HepG2 (cell line): ENCODE results near the gene DNAAF1. TPM values are rescaled to one million over a fixed set of nuclear protein-coding genes. Genes with fewer than 3 reads are reported as not detected.

Source experiments
- ATAC-seq: fragments of 200-7000 bp; cut with Tn5 transposase; 3 replicates; pipeline ENCODE4 v1.9.1; 2020; ENCODE audit warnings: mild to moderate bottlenecking, moderate library complexity
- BruUV-seq: library from RNA; stranded (reverse); fragments of 400-500 nt; replicated peaks from 2 replicates; lab custom pipeline; 2021; lab: Mats Ljungman, UMichigan
- CTCF ChIA-PET: fragments of 300-600 bp; formaldehyde crosslinking; extraction: SDS; loops from one replicate; lab custom pipeline; 2021; ENCODE audit warnings: low total read pairs, inconsistent platforms, low intra/inter-chr PET ratio; lab: Yijun Ruan, JAX
- POLR2A ChIA-PET: fragments of 350-600 bp; sonication (Branson Sonifier 250); formaldehyde crosslinking; loops from one replicate; lab custom pipeline; 2020; ENCODE audit warnings: antibody characterized with exemption, inconsistent platforms; lab: Yijun Ruan, JAX
- DNase-seq: peaks from one replicate; pipeline ENCODE4 v3.0.0-alpha.2; 2015; ENCODE audit warnings: low spot score
- FAIRE-seq: peaks from 3 replicates; lab custom pipeline; 2011; peaks lifted over from hg19 to GRCh38; lab: Jason Lieb, UNC
- H2AFZ ChIP-seq: one replicate; pipeline ENCODE4 v1.6.1; 2011; ENCODE audit warnings: low read length, inconsistent platforms
- H3K27ac ChIP-seq: fragments of 300-600 bp; 3 replicates; pipeline ENCODE4 v1.8.0; 2011; ENCODE audit warnings: mixed run types, mild to moderate bottlenecking, mixed read lengths, low read length, inconsistent platforms; ENCODE audit not compliant: insufficient read depth; ENCODE audit errors: extremely low read length
- H3K27me3 ChIP-seq, 2 experiments: fragments of 200-600 bp in 1 of 2; 2 replicates in 1 of 2; 3 replicates in 1 of 2; pipeline versions ENCODE4 v1.6.0 to v1.8.0; 2011; ENCODE audit warnings: low read length in 2 of 2, mild to moderate bottlenecking in 2 of 2, moderate library complexity in 2 of 2, inconsistent platforms in 1 of 2; ENCODE audit not compliant: insufficient read depth in 2 of 2, control insufficient read depth in 1 of 2
- H3K36me3 ChIP-seq, 2 experiments: fragments of 200-600 bp in 1 of 2; replicated peaks in 1 of 2; 2 replicates in 1 of 2; 3 replicates in 1 of 2; pipeline versions ENCODE4 v1.5.1 to v1.8.0; 2011; ENCODE audit warnings: low read length in 2 of 2, inconsistent platforms in 1 of 2; ENCODE audit not compliant: insufficient read depth in 2 of 2, control insufficient read depth in 1 of 2
- H3K4me1 ChIP-seq: 2 replicates; pipeline ENCODE4 v1.5.1; 2012; ENCODE audit warnings: low read length, inconsistent platforms; ENCODE audit not compliant: insufficient read depth
- H3K4me2 ChIP-seq: 2 replicates; pipeline ENCODE4 v1.6.0; 2011; ENCODE audit warnings: low read depth, low read length, inconsistent platforms
- H3K4me3 ChIP-seq, 3 experiments: fragments of 200-600 bp in 1 of 3; sonication (generic), shearing (Covaris generic) in 1 of 3; replicated peaks in 1 of 3; 2 replicates each; pipeline ENCODE4 v1.5.1; 2011 to 2016; ENCODE audit warnings: low read length in 3 of 3, inconsistent platforms in 2 of 3, low read depth in 2 of 3, mild to moderate bottlenecking in 2 of 3, control low read depth in 1 of 3, mixed read lengths in 1 of 3; ENCODE audit not compliant: insufficient read depth in 1 of 3
- H3K79me2 ChIP-seq: one replicate; pipeline ENCODE4 v1.6.1; 2011; ENCODE audit warnings: low read length, inconsistent platforms; ENCODE audit not compliant: insufficient read depth
- H3K9ac ChIP-seq: 2 replicates; pipeline ENCODE4 v1.6.0; 2011; ENCODE audit warnings: mild to moderate bottlenecking, low read depth, low read length, inconsistent platforms; ENCODE audit not compliant: insufficient read depth
- H3K9me3 ChIP-seq: 2 replicates; pipeline ENCODE4 v1.5.1; 2012; ENCODE audit warnings: mild to moderate bottlenecking, low read length
- H4K20me1 ChIP-seq: 2 replicates; pipeline ENCODE4 v1.6.0; 2011; ENCODE audit warnings: inconsistent platforms, mild to moderate bottlenecking, low read length, moderate library complexity; ENCODE audit not compliant: insufficient read depth
- ADNP ChIP-seq: sonication (generic); formaldehyde crosslinking; IDR thresholded peaks from 2 replicates; pipeline ENCODE4 v1.4.0; 2020; ENCODE audit warnings: missing genetic modification reagents
- IRX3 ChIP-seq: sonication (generic); formaldehyde crosslinking; IDR thresholded peaks from 2 replicates; pipeline ENCODE4 v1.8.1; 2023; ENCODE audit warnings: mild to moderate bottlenecking, low read depth, missing genetic modification reagents, borderline replicate concordance
- MEF2D ChIP-seq: sonication (generic); formaldehyde crosslinking; IDR thresholded peaks from 2 replicates; pipeline ENCODE4 v1.5.1; 2020; ENCODE audit warnings: mild to moderate bottlenecking, missing genetic modification reagents
- PHB2 ChIP-seq: fragments of 450-650 bp; IDR thresholded peaks from 2 replicates; pipeline ENCODE4 v1.6.1; 2018; ENCODE audit not compliant: partially characterized antibody
- RXRA ChIP-seq: sonication (generic); formaldehyde crosslinking; IDR thresholded peaks from 2 replicates; pipeline ENCODE4 v1.5.1; 2020; ENCODE audit warnings: missing genetic modification reagents
- SMARCC2 ChIP-seq: fragments of 450-650 bp; IDR thresholded peaks from 2 replicates; pipeline ENCODE4 v1.6.1; 2017; ENCODE audit warnings: antibody characterized with exemption, mild to moderate bottlenecking
- TOPORS ChIP-seq: sonication (generic); formaldehyde crosslinking; IDR thresholded peaks from 2 replicates; pipeline ENCODE4 v1.8.0; 2023; ENCODE audit warnings: mild to moderate bottlenecking, missing genetic modification reagents
- ZNF136 ChIP-seq: sonication (generic); formaldehyde crosslinking; IDR thresholded peaks from 2 replicates; pipeline ENCODE4 v1.8.1; 2022; ENCODE audit warnings: low read depth, mild to moderate bottlenecking, moderate library complexity, missing genetic modification reagents
- ZNF18 ChIP-seq: sonication (generic); formaldehyde crosslinking; IDR thresholded peaks from 2 replicates; pipeline ENCODE4 v1.8.0; 2022; ENCODE audit warnings: mild to moderate bottlenecking, missing genetic modification reagents; ENCODE audit not compliant: insufficient replicate concordance
- ZNF282 ChIP-seq: fragments of 450-650 bp; IDR thresholded peaks from 2 replicates; pipeline ENCODE4 v1.6.1; 2018; ENCODE audit not compliant: partially characterized antibody
- ZNF30 ChIP-seq: sonication (generic); formaldehyde crosslinking; IDR thresholded peaks from 2 replicates; pipeline ENCODE4 v1.5.0; 2020; ENCODE audit warnings: mild to moderate bottlenecking, missing genetic modification reagents
- ZNF501 ChIP-seq: sonication (generic); formaldehyde crosslinking; IDR thresholded peaks from 2 replicates; pipeline ENCODE4 v1.5.1; 2020; ENCODE audit warnings: mild to moderate bottlenecking, moderate library complexity, missing genetic modification reagents
- ZNF605 ChIP-seq: sonication (generic); formaldehyde crosslinking; IDR thresholded peaks from 2 replicates; pipeline ENCODE4 v1.8.0; 2022; ENCODE audit warnings: mild to moderate bottlenecking, missing genetic modification reagents
- whole genome bisulfite sequencing: methylation state at CpG from one replicate; pipeline ENCODE4 v1.1.6; 2017; ENCODE audit warnings: low lambda C conversion rate; 5-methylcytosine and 5-hydroxymethylcytosine counted together
- in situ Hi-C: cut with HindIII; loops from 2 replicates; pipeline ENCODE4 v1.10.0; 2017; ENCODE audit warnings: low pct_unique_long_range_greater_than_20kb; ENCODE audit not compliant: extremely low pct_ligation_motif_present
- intact Hi-C: fragments of 100-400 bp; cut with micrococcal nuclease; formaldehyde crosslinking; loops from one replicate; pipeline ENCODE4 v1.10.0; 2022; ENCODE audit not compliant: unreplicated experiment
- polyA plus RNA-seq, 8 experiments: library from polyadenylated mRNA; depleted of rRNA in 3 of 8; stranded (reverse) in 7 of 8; unstranded in 1 of 8; fragments of >200 nt; fragmentation: Illumina TruSeq in 4 of 8; extraction: Trizol in 4 of 8; gene quantifications; 2 replicates each; pipeline versions ENCODE4 v1.2.1 to v1.2.3, GENCODE V29; 2011 to 2016; ENCODE audit warnings: low read depth in 4 of 8, missing spikeins in 1 of 8, mixed read lengths in 1 of 8; ENCODE audit not compliant: insufficient read depth in 1 of 8
- total RNA-seq, 5 experiments: library from RNA; depleted of rRNA; stranded (reverse); fragments of >200 nt; fragmentation: Illumina TruSeq; extraction: Trizol; gene quantifications; 2 replicates each; pipeline ENCODE4 v1.2.3, GENCODE V29; 2016; ENCODE audit warnings: low read depth in 1 of 5
- TF ChIP-seq, protein P1 (sequence below): sonication (generic); formaldehyde crosslinking; IDR thresholded peaks from 2 replicates; pipeline ENCODE4 v1.4.0; 2020; ENCODE audit warnings: missing genetic modification reagents

DNAAF1 gene
- total and polyA plus RNA-seq, 2 of the 13 experiments (the other 11 are each of a cell fraction or from before 2014, with no cell fraction given) = 0.04 TPM; not detected in 1

DNA sequence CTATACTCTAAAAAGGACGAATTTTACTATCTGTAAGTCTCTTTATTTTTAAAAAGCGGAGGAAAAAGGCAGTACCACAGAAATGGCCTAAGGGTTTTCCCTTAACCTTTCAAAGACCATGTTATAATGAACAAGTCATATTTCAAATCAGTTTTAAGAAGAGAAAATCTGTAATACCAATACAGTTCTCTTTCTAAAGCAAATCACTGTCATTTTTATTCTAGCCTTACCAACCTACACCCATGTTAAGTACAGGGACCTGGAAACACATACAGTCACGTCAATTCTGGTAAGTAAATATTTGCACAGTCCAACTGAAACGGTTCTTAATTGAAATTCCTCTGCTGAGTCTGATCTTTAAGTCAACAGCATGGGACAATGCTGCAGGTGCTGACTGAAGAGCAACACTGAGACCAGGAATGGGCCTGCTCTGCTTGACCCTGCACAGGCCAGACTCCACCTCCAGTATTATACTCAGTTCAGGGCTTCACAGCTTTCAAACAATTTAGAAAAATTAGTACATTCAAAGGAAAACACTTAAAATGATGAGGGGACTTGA, 48.6 kb upstream of the DNAAF1 start (continued):
- TF ChIP-seq ZNF136 (CRISPR knock-in tag) (no peak), ZNF605 (no peak), MEF2D (peak; percentile 56; the same call in 1 of the 2 replicates)
- TF ChIP-seq, protein P1, sequence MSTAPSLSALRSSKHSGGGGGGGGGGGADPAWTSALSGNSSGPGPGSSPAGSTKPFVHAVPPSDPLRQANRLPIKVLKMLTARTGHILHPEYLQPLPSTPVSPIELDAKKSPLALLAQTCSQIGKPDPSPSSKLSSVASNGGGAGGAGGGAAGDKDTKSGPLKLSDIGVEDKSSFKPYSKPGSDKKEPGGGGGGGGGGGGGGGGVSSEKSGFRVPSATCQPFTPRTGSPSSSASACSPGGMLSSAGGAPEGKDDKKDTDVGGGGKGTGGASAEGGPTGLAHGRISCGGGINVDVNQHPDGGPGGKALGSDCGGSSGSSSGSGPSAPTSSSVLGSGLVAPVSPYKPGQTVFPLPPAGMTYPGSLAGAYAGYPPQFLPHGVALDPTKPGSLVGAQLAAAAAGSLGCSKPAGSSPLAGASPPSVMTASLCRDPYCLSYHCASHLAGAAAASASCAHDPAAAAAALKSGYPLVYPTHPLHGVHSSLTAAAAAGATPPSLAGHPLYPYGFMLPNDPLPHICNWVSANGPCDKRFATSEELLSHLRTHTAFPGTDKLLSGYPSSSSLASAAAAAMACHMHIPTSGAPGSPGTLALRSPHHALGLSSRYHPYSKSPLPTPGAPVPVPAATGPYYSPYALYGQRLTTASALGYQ (CRISPR knock-in tag) = peak; percentile 93; the same call in 1 of the 2 replicates

DNA sequence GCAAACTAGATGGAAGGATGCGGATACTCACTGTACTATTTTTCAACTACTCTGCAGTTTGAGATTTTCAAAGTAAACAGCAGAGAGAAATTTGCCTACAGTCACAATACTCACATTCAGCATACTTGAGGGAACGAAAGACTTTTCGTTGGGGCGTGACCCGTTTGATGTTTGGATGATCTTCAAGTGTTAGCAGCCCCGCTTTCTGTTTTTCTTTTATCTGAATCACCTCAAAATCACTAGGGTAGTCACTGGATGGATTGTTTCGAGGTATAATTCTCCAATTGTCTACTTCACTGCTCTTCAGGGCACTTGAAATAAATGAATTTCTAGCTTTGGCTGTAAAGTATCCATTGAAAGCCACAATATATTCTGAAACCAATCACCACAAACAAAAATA, 46.2 kb upstream of the DNAAF1 start:
- Histone ChIP-seq H2AFZ (no peak overlapping the region), H3K4me3 (no peak overlapping the region), H3K4me1 (peaks cover 25% of the 10 kb centered on the region), H3K9me3 (no peaks in the 10 kb centered on the region), H3K27ac (no peak overlapping the region), H3K9ac (no peak overlapping the region), H3K79me2 (peaks cover 16% of the 10 kb centered on the region), H4K20me1 (peaks cover 20% of the 10 kb centered on the region), H3K4me2 (no peak overlapping the region), H3K27me3 (no peaks in the 10 kb centered on the region), H3K36me3 (peaks cover 18 to 57% of the 10 kb centered on the region in 2 experiments)
- no TSS peak for BruUV-seq
- ATAC-seq (no peak), DNase-seq (no peak), FAIRE-seq (no peak)
- 96% methylated on average over 7 of the region's 7 CpGs for WGBS
- POLR2A ChIA-PET = interaction anchor here (1.3 to 2.8 kb wide), 2 partner anchors 18 to 40 kb away, joined by 3 to 6 read pairs; partner anchors contain the start of gene MBTPS1
- no peak for TF ChIP-seq ZNF501
- TF ChIP-seq ZNF30 = no peak
- TF ChIP-seq TOPORS (CRISPR knock-in tag) = no peak
- TF ChIP-seq RXRA (CRISPR knock-in tag) = no peak
- TF ChIP-seq PHB2 = no peak
- no peak for TF ChIP-seq SMARCC2
- TF ChIP-seq ZNF282 = no peak
- TF ChIP-seq ZNF18 (CRISPR knock-in tag) = no peak
- TF ChIP-seq IRX3 (CRISPR knock-in tag) = no peak
- TF ChIP-seq ADNP = no peak
- intact Hi-C loops (no loop called here), in situ Hi-C loops (no loop called here)
- CTCF ChIA-PET = no interaction called here
